Measurements from ENCODE around the gene TNNI3K.

The TNNI3K gene

GRCh38 chr1:74392186-74392585, 157.0 kb downstream of the TNNI3K start:
- no peak for DNase-seq (ENCODE audit: low read depth in 2 of 2)

DNA sequence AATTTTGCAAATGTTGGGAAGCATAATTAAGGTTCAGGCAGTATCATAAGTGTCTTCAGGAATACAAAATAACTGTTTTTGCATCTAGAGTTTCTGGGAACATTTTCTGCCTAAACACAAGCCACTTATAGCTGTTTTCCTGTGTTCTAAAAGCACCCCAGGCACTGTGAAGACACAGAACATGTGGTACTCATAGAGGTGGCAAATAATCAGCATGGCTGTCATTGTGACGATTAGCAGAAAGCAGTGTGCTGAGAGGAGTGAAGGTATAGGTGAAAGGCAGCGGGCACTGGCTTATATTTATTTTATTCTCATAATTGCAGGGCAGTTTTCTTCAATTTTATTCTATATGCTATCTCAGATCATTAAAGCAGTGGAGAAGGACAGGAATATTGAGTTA, 157.7 kb downstream of the TNNI3K start:
- DNase-seq (ENCODE audit: low read depth in 2 of 2), result no peak

DNA sequence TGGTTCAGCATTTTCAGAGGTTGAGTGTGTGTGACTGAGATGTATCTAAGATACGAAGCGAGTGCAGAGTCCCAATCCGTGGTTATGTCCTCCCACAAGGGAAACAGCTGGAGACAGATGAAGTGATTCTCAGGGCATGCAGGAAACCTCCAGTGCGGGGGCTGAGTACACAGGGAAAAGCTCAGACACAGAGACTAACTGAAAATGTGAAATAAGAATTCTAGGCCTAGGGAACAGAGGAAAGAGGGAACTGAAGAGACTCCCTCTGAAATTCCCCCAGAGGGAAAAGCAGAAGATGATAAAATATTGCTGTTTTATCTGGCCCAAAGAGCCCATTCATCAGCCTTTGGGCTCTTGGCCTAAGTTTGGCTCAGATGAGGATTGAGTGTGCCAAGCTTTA, 160.4 kb downstream of the TNNI3K start:
- no peak for DNase-seq (ENCODE audit: low read depth in 2 of 2)

DNA sequence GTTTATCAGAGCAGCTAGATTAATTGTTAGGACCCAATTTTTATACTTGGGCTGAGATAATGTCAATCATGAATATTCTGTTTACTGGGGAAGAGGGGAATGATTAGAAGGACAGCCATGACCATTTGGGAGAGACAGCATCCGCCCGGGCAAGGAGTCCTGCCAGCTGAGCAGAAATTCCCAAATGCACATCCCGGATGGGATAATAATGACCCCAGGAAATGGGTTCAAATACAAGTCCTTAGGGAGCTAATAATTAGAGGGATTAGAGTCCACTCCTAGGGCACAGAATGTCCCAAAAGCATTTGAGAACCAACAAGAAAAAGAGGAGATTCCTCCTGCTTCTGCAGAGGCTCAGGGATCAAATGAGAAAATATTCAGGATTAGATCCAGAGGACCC, 161.3 kb downstream of the TNNI3K start:
- DNase-seq (ENCODE audit: low read depth in 2 of 2), result no peak

DNA sequence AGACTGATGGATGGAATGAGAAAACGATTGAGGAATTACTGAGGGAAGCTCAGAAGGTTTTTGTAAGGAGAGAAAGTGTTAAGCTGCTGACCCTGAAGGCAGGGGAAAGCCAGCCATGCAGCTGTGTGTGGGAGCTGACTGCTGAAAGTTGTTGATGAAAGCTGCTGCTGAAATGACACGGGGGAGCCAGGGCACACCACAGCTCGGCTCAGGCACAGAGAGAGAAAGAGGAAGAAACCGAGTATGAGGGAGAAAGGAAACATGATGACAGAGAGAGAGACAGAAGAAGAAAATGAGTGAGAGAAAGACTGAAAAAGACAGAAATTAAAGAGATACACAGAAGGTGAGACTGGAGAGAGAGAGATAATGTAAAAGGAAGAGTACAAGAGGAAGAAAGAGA, 161.7 kb downstream of the TNNI3K start:
- no peak for DNase-seq (ENCODE audit: low read depth in 2 of 2)

DNA sequence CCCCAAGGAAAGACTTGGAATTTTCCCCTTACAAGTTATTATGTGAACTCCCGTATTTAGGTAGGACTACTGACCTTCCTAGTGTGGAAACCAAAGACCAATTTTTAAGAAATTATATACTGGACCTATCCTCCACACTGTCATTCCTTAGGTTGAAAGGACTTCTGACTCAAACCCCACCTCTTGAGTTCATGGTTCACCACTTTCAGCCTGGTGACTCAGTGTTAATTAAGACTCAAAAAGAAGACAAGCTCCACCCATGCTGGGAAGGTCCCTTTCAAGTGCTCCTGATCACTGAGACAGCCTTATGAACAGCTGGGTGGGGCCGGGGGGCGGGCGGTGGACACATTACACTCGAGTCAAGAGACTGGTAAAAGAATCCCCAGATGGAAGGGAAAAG, 164.1 kb downstream of the TNNI3K start:
- DNase-seq (ENCODE audit: low read depth in 2 of 2), result no peak

DNA sequence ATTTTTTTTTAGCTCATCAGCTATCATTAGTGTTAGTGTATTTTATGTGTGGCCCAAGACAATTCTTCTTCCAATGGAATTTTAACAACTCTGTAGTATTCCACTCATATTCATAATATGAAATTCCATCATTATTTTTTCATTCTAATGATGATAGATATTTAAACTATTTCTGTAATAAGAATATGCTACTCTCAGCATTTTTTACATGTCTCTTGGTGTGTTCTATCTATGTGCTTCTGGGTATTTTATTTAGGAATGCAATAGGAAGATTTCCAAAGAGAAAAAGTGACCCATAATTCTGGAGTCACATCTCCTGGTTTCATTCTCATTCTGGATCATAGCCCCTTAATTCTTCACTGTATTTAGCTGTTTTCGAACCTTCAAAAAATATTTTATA, 167.7 kb downstream of the TNNI3K start:
- no peak for DNase-seq (ENCODE audit: low read depth in 2 of 2)

GRCh38 chr1:74403606-74404005, 168.4 kb downstream of the TNNI3K start:
- DNase-seq (ENCODE audit: low read depth in 2 of 2), result no peak

DNA sequence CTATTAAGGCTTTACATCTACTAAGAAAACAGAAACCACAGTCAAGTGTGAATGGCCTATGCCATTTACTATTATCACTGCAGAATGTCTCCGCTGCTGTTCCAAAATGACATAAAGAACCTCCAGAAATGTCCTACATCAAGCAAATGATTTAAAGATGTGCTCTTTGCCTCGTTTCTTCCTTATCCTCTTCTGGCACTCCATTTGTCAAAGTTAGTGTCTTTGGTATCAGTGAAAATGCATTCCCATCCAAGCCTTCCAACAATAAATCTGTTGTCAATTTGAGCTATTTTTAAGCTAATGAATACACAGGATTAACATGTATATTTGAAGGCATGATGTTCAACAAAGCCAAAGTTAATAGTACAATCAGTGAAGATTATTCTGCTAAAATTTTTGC, 171.6 kb downstream of the TNNI3K start:
- no peak for DNase-seq (ENCODE audit: low read depth in 2 of 2)

- DNase-seq (ENCODE audit: low read depth in 2 of 2), result no peak
Observed at GRCh38 chr1:74407902-74408301, 172.7 kb downstream of the TNNI3K start.

DNA sequence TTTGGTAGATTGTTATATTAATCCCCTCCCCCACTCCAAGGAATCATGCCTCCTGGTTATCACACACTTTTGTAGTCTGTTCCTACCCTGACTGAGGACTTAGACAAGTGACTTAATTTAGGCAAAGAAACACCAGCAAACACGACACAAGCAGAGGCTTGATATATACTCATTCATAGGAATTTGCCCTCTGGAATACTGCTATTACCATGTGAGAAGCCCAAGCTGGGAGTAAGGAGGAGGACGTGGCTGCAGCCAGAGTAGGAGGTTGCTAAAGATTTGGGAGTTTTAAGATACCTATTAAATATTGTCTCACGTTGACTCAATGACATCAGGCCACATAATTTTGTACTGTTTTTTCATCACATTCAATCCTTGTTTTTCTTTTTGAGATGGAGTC, 177.1 kb downstream of the TNNI3K start:
- no peak for DNase-seq (ENCODE audit: low read depth in 2 of 2)

DNA sequence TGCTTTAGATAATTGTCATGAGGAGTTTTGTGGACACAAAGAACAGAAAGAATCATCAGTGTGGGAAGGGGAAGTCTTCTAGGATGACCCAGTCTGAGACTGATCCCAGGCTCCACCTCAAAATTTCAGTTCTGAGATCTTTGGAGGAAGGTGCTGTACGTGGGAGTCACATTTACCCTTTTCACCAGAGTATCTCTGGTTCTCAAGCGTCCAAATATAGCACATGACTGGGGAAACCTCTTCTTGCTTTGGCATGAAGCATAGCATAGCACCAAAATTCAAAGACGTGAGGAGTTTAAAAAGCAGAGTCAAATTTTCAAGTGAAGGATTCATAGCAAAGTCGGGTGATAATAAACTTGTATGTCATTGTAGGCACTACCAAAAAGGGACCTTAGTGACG, 180.7 kb downstream of the TNNI3K start:
- no peak for DNase-seq (ENCODE audit: low read depth in 2 of 2)

DNA sequence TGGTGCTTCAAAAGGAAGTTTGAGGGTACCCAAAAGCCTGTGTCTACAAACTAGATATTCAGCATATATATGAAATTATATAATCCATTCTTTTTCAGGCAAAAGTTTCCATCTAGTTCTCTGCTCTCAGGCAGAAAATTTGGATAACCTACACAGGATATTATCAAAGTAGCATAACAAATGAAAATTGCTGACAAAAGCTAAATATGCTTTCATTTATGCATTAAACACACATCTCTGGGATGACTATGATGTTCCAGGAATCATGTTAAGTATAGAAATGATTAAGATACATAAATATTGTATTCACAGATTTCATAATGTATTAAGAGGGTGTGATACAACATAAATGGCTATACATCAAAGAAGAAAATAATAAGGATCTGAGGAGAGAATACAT, 184.4 kb downstream of the TNNI3K start:
- no peak for DNase-seq (ENCODE audit: low read depth in 2 of 2)

DNA sequence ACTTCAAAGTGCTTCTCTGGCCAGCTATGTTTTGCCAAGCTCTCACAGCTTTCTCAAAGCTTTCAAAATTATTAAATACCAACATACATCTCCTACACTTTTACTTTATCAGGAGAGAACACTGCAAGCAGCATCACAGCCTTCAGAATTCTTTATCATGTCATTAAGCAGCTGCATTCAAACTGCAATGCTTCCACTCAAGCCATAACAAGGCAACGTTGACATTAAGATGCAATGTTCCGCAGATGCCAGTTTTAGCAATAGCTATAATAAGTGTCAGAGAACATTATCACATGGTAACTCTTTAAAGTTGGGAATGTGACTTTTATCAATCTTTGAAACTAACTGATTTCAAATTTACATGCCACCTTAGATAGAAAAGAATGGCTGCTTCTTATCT, 185.3 kb downstream of the TNNI3K start:
- no peak for DNase-seq (ENCODE audit: low read depth in 2 of 2)

GRCh38 chr1:74422421-74423292, 187.5 kb downstream of the TNNI3K start:
- DNase-seq (ENCODE audit: low read depth in 2 of 2), result no peak

DNA sequence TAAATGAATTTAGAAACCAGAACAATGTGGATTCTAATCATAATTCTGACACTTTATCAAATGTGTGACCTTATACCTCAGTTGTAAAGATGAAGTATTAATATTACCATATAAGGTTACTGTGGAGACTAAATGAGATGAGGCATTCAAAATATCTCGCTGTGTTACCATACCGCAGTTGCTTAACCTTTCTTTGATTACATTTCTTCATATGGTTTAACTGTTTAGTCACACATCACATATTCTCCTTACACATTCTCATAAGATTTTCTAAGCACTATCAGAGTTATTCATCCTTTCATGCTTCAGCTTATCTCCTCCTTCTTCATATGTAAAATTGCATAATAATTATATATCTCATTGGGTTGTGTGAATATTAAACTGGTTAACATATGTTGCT, 188.3 kb downstream of the TNNI3K start:
- DNase-seq (ENCODE audit: low read depth in 2 of 2), result no peak

- DNase-seq (ENCODE audit: low read depth in 2 of 2), result no peak
Observed at GRCh38 chr1:74425676-74426075, 190.5 kb downstream of the TNNI3K start.

DNA sequence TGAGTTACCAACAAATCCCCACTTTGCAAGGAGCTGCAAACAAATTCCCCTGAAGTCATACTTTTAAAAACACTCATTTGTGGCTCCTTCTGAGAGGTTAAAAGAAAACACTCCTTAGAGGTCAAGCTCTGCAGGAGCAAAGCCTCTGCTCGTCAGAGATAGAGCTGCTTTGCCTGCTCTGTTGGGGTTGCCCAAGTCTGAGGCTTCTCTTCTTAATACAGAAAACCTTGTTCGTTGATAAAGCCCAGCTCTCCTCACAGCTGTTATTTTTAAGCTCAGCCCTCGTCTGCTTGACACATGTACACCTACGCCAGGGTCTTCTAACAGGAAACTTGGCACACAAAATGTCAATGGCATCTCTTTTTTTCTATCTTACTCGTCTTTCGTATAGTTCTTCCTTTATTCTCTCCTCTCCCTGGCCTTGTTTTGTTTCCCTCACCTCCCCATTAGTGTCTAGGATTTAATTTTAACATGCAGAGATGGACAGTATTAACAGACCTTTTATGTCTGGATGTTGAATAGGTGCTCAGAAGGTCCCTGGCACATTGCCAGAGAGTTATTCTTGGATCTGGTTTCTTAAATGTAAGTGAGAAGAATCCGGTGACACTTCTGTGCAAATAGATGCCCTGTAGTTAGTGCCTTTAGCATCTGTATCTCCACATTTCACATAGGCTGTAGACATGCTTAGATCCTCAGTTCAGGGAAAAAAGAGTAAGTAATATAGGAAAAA, 191.2 kb downstream of the TNNI3K start:
- no peak for DNase-seq (ENCODE audit: low read depth in 2 of 2)

- no peak for DNase-seq (ENCODE audit: low read depth in 2 of 2)
Observed at GRCh38 chr1:74427681-74428080, 192.5 kb downstream of the TNNI3K start.

DNA sequence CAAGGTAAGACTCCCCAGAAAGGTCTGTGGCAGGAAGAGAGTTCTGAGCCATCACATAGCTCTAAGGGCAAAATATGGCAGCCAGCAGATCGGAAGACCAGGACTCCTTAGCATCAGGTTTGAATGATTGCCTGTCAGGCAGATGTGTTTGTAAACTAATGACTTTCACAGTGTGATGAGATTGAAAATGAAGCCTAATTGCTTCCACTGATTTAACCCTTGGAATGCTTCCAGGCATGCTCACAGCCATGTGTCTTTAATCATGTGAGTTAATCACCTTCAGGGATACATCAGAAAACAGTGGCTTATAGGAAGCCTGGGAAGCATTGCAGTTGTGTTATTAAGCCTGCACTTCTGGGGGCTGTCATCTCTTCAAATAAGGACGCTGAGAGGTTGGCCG, 194.4 kb downstream of the TNNI3K start:
- DNase-seq (ENCODE audit: low read depth in 2 of 2), result no peak

GRCh38 chr1:74430342-74430934, 195.3 kb downstream of the TNNI3K start:
- DNase-seq (ENCODE audit: low read depth in 2 of 2), result no peak

- DNase-seq (ENCODE audit: low read depth in 2 of 2), result no peak
Observed at GRCh38 chr1:74431531-74431930, 196.3 kb downstream of the TNNI3K start.

- no peak for DNase-seq (ENCODE audit: low read depth in 2 of 2)
Observed at GRCh38 chr1:74432325-74432724, 197.1 kb downstream of the TNNI3K start.

Data from stimulated activated CD8-positive, alpha-beta memory T cell treated with anti-CD3 and anti-CD28 coated beads, Interleukin-7, amount 100 ng/mL, for 4 hours (primary cell).